Mesendoderm (in vitro differentiated cells): Measurements from ENCODE around the gene KLF7.

ENCODE experiments used
- DNase-seq: peaks from one replicate; pipeline ENCODE4 v3.0.0; 2013
- H2AK5ac ChIP-seq: 2 replicates; pipeline ENCODE4 v1.6.1; 2013; ENCODE audit warnings: low read length, inconsistent platforms
- H2BK120ac ChIP-seq: 2 replicates; pipeline ENCODE4 v1.6.1; 2013; ENCODE audit warnings: low read depth, mild to moderate bottlenecking, low read length, moderate library complexity, mixed read lengths
- H2BK15ac ChIP-seq: replicated peaks from 2 replicates; pipeline ENCODE4 v1.6.1; 2013; ENCODE audit warnings: low read depth, mild to moderate bottlenecking, moderate library complexity
- H2BK5ac ChIP-seq: 2 replicates; pipeline ENCODE4 v1.6.1; 2013; ENCODE audit warnings: low read length, inconsistent platforms
- H3K18ac ChIP-seq: 2 replicates; pipeline ENCODE4 v1.6.1; 2013; ENCODE audit warnings: mild to moderate bottlenecking, low read length, mixed read lengths
- H3K23ac ChIP-seq: one replicate; pipeline ENCODE4 v1.6.1; 2013; ENCODE audit warnings: low read length
- H3K27ac ChIP-seq: 2 replicates; pipeline ENCODE4 v1.5.1; 2013; ENCODE audit warnings: low read depth, mild to moderate bottlenecking, inconsistent platforms, low read length, moderate library complexity
- H3K27me3 ChIP-seq: 2 replicates; pipeline ENCODE4 v1.6.1; 2013; ENCODE audit warnings: low read length, control low read depth, mild to moderate bottlenecking, inconsistent platforms; ENCODE audit not compliant: insufficient read depth, poor library complexity
- H3K36me3 ChIP-seq: 2 replicates; pipeline ENCODE4 v1.6.1; 2013; ENCODE audit warnings: low read length, inconsistent platforms; ENCODE audit not compliant: control insufficient read depth, insufficient read depth
- H3K4ac ChIP-seq: one replicate; pipeline ENCODE4 v1.6.1; 2013; ENCODE audit warnings: low read depth, mild to moderate bottlenecking, low read length, moderate library complexity
- H3K4me1 ChIP-seq: 2 replicates; pipeline ENCODE4 v1.6.1; 2013; ENCODE audit warnings: low read depth, low read length, inconsistent platforms; ENCODE audit not compliant: control insufficient read depth
- H3K4me2 ChIP-seq: 2 replicates; pipeline ENCODE4 v1.6.1; 2013; ENCODE audit warnings: low read length
- H3K4me3 ChIP-seq: 2 replicates; pipeline ENCODE4 v1.5.1; 2013; ENCODE audit warnings: mild to moderate bottlenecking, low read length
- H3K56ac ChIP-seq: one replicate; pipeline ENCODE4 v1.6.1; 2013; ENCODE audit warnings: low read length
- H3K79me1 ChIP-seq: 2 replicates; pipeline ENCODE4 v1.6.1; 2013; ENCODE audit warnings: low read length, inconsistent platforms
- H3K79me2 ChIP-seq: 2 replicates; pipeline ENCODE4 v1.6.1; 2013; ENCODE audit warnings: mild to moderate bottlenecking, low read length; ENCODE audit not compliant: control insufficient read depth, insufficient read depth
- H3K9ac ChIP-seq: 2 replicates; pipeline ENCODE4 v1.6.1; 2013; ENCODE audit warnings: low read length, inconsistent platforms
- H4K5ac ChIP-seq: one replicate; pipeline ENCODE4 v1.6.1; 2013; ENCODE audit warnings: low read length
- H4K8ac ChIP-seq: one replicate; pipeline ENCODE4 v1.6.1; 2013; ENCODE audit warnings: low read depth, mild to moderate bottlenecking, control low read depth, low read length, moderate library complexity
- WGBS: extraction: QIAGEN DNeasy Blood & Tissue Kit; methylation state at CpG from one replicate; pipeline ENCODE4 v1.1.7; 2013; ENCODE audit warnings: low lambda C conversion rate, missing lambda C conversion rate; ENCODE audit not compliant: insufficient coverage; ENCODE audit errors: extremely low coverage; 5-methylcytosine and 5-hydroxymethylcytosine counted together

The KLF7 gene

DNA sequence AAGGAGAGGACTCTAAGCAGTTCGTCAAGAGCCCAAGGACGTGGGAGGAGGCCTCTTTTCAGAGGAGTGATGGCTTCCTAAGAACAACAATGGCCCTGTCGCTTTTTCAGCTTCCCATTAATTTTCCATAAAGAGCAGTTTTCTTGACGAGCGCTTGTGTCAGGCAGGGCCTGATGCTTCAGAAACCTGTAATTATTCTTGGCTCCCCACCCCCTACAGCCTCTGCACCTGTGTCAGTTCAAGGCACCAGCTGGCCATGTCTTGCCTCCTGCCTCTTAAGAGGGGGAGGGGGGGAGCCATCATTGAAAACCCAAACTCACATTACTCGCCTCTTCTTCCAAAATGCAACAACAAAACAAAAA, 32.3 kb downstream of the KLF7 start:
- DNase-seq = no peak
- Histone ChIP-seq H3K4me2 (no peak overlapping the region), H3K27ac (no peak overlapping the region), H2AK5ac (no peak overlapping the region), H3K4me1 (peaks cover 21% of the 10 kb centered on the region), H3K4ac (no peak overlapping the region), H3K27me3 (no peaks in the 10 kb centered on the region), H4K5ac (no peak overlapping the region), H3K56ac (peak overlapping the region; percentile 9), H3K4me3 (no peak overlapping the region), H3K18ac (peak overlapping the region; percentile 3), H3K9ac (no peak overlapping the region), H3K36me3 (no peaks in the 10 kb centered on the region), H2BK15ac (no peak overlapping the region), H3K79me2 (peaks cover 82% of the 10 kb centered on the region), H2BK120ac (no peak overlapping the region), H4K8ac (no peak overlapping the region), H3K23ac (no peak overlapping the region), H3K79me1 (peaks cover 27% of the 10 kb centered on the region), H2BK5ac (no peak overlapping the region)
- no CpG with 5 or more reads among the region's 6 CpGs for WGBS

GRCh38 chr2:207132019-207132418, 33.7 kb downstream of the KLF7 start:
- no peak overlapping the region for H3K4me3 ChIP-seq
- H4K8ac ChIP-seq = no peak overlapping the region
- H2BK15ac ChIP-seq = no peak overlapping the region
- H3K79me2 ChIP-seq = peaks cover 71% of the 10 kb centered on the region
- no peak overlapping the region for H3K9ac ChIP-seq
- H3K56ac ChIP-seq = no peak overlapping the region
- H3K4me1 ChIP-seq = peaks cover 13% of the 10 kb centered on the region
- H2BK5ac ChIP-seq = no peak overlapping the region
- no peak overlapping the region for H2AK5ac ChIP-seq
- no peak overlapping the region for H3K4ac ChIP-seq
- no peaks in the 10 kb centered on the region for H3K27me3 ChIP-seq
- H3K27ac ChIP-seq = no peak overlapping the region
- H3K23ac ChIP-seq = no peak overlapping the region
- H3K4me2 ChIP-seq = no peak overlapping the region
- H3K18ac ChIP-seq = no peak overlapping the region
- no peak for DNase-seq
- no peaks in the 10 kb centered on the region for H3K36me3 ChIP-seq
- H4K5ac ChIP-seq = no peak overlapping the region
- no peak overlapping the region for H2BK120ac ChIP-seq
- peaks cover 21% of the 10 kb centered on the region for H3K79me1 ChIP-seq

DNA sequence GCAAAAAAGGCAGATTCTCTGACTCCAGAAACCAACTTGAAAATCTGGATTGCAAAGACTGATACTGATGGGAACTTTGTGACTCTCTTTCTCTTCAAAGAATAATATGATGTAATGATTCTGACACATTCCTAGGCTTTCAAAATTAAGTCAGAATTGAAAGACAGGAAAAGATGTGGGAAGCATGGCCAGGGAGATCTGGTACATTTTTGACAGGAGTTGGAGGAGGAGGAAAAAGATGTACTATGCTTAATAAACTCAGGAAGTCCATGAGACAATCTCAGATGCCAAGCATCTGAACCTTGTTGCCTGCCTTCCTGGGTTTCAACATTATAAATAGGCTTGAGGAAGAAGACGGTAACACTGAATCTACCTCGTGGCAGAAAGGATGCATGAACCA, 34.2 kb downstream of the KLF7 start:
- no CpG with 5 or more reads among the region's 2 CpGs for WGBS
- no peak overlapping the region for H2AK5ac ChIP-seq
- no peak for DNase-seq
- H2BK5ac ChIP-seq = no peak overlapping the region
- H3K36me3 ChIP-seq = no peaks in the 10 kb centered on the region
- no peak overlapping the region for H3K4me2 ChIP-seq
- no peak overlapping the region for H3K9ac ChIP-seq
- no peak overlapping the region for H3K4me3 ChIP-seq
- H4K8ac ChIP-seq = no peak overlapping the region
- H3K4ac ChIP-seq = no peak overlapping the region
- no peak overlapping the region for H3K27ac ChIP-seq
- peaks cover 70% of the 10 kb centered on the region for H3K79me2 ChIP-seq
- no peak overlapping the region for H3K23ac ChIP-seq
- H3K79me1 ChIP-seq = peaks cover 18% of the 10 kb centered on the region
- H3K56ac ChIP-seq = no peak overlapping the region
- no peak overlapping the region for H2BK120ac ChIP-seq
- H3K27me3 ChIP-seq = no peaks in the 10 kb centered on the region
- no peak overlapping the region for H2BK15ac ChIP-seq
- peaks cover 10% of the 10 kb centered on the region for H3K4me1 ChIP-seq
- no peak overlapping the region for H3K18ac ChIP-seq
- no peak overlapping the region for H4K5ac ChIP-seq

DNA sequence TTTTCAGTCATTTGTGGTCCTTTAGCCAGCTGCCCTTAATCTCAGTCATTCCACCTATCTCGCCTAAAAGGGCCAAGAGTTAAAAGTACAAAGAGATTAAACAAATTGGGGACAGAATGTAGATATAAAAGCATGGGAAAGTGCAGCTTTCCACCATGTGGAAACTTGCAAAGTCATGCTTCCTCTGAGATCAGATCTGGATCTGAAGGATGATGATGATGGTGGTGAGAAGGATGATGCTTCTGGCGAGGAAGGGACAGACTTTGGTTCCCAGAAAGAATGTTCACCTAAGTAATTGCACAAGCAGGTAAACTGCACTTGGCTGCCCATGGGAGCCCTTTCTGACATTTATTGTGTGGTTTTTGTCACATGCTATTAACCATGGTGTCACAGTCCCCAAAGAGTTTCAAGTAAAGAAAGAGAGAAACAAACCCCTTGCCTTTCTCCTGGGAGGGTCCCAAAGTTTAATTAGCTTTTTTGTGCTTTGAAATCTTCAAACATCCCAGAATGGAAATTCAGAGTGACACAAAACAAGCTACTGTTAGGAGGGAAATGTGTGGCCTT, 34.7 kb downstream of the KLF7 start:
- Histone ChIP-seq H2AK5ac (no peak overlapping the region), H3K56ac (no peak overlapping the region), H2BK120ac (no peak overlapping the region), H3K36me3 (no peaks in the 10 kb centered on the region), H4K5ac (no peak overlapping the region), H3K4me3 (no peak overlapping the region), H3K27me3 (no peaks in the 10 kb centered on the region), H3K4ac (no peak overlapping the region), H3K4me2 (no peak overlapping the region), H3K9ac (no peak overlapping the region), H3K18ac (no peak overlapping the region), H2BK15ac (no peak overlapping the region), H3K4me1 (peaks cover 7% of the 10 kb centered on the region), H2BK5ac (no peak overlapping the region), H3K27ac (no peak overlapping the region), H4K8ac (no peak overlapping the region), H3K23ac (no peak overlapping the region), H3K79me2 (peaks cover 70% of the 10 kb centered on the region), H3K79me1 (peaks cover 15% of the 10 kb centered on the region)
- no CpG with 5 or more reads among the region's 2 CpGs for WGBS
- no peak for DNase-seq

- Histone ChIP-seq H3K56ac (no peak overlapping the region), H4K5ac (no peak overlapping the region), H3K4me1 (peaks cover 6% of the 10 kb centered on the region), H3K79me1 (peaks cover 14% of the 10 kb centered on the region), H3K27ac (no peak overlapping the region), H3K23ac (no peak overlapping the region), H2AK5ac (no peak overlapping the region), H2BK120ac (no peak overlapping the region), H3K79me2 (peaks cover 62% of the 10 kb centered on the region), H3K18ac (no peak overlapping the region), H2BK5ac (no peak overlapping the region), H3K4me3 (no peak overlapping the region), H3K27me3 (no peaks in the 10 kb centered on the region), H3K4me2 (no peak overlapping the region), H3K9ac (no peak overlapping the region), H2BK15ac (no peak overlapping the region), H4K8ac (no peak overlapping the region), H3K4ac (no peak overlapping the region), H3K36me3 (no peaks in the 10 kb centered on the region)
- no peak for DNase-seq
- WGBS = 100% methylated on average over 2 of the region's 4 CpGs
These were observed 35.9 kb downstream of the KLF7 start for GRCh38 chr2:207129821-207130220.

DNA sequence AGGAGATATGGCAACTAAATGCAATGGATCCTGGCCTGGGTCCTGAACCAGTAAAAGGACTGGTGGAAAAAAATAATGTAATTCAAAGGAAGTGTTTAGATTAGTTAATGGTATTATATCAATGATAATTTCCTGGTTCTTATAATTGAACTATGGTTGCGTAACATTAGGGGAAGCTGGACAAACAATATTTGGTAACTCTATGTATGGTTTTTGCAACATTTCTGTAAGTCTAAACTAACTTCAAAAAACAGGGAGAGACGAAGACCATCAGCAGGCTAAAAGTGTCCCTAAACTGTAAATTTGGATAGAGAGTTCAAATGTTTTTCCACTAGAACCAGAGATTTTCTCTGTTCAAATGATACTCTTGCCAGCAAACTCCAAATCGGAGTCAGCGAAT, 36.9 kb downstream of the KLF7 start:
- Histone ChIP-seq H3K79me2 (peaks cover 60% of the 10 kb centered on the region), H4K8ac (no peak overlapping the region), H3K79me1 (peaks cover 11% of the 10 kb centered on the region), H3K4me1 (peaks cover 11% of the 10 kb centered on the region), H3K27me3 (no peaks in the 10 kb centered on the region), H3K4me3 (no peak overlapping the region), H3K23ac (no peak overlapping the region), H3K4me2 (no peak overlapping the region), H2AK5ac (no peak overlapping the region), H2BK5ac (no peak overlapping the region), H2BK120ac (no peak overlapping the region), H3K9ac (no peak overlapping the region), H3K36me3 (no peaks in the 10 kb centered on the region), H3K56ac (no peak overlapping the region), H3K27ac (no peak overlapping the region), H3K18ac (no peak overlapping the region), H3K4ac (no peak overlapping the region), H2BK15ac (no peak overlapping the region), H4K5ac (no peak overlapping the region)
- no CpG with 5 or more reads among the region's 4 CpGs for WGBS
- no peak for DNase-seq
